K562 (cell line): ENCODE results near the gene MED16. TPM values are rescaled to one million over a fixed set of nuclear protein-coding genes. Genes with fewer than 3 reads are reported as not detected.

ENCODE experiments used
- ATAC-seq: fragments of 200-7000 bp; cut with Tn5 transposase; 3 replicates; pipeline ENCODE4 v1.9.1; 2020; ENCODE audit warnings: moderate library complexity
- BruUV-seq: library from RNA; stranded (reverse); fragments of 400-500 nt; replicated peaks from 2 replicates; lab custom pipeline; 2021; lab: Mats Ljungman, UMichigan
- CTCF ChIA-PET: fragments of 300-600 bp; formaldehyde crosslinking; extraction: SDS; loops from one replicate; lab custom pipeline; 2021; ENCODE audit warnings: low intra/inter-chr PET ratio; lab: Yijun Ruan, JAX
- POLR2A ChIA-PET: fragments of 300-600, 350-650 bp; sonication (Branson Sonifier 250); formaldehyde crosslinking; extraction: SDS; loops from one replicate; lab custom pipeline; 2021; ENCODE audit warnings: antibody characterized with exemption, inconsistent platforms; lab: Yijun Ruan, JAX
- DNase-seq, 4 experiments: peaks; one replicate each; pipeline versions ENCODE4 v3.0.0 to v3.0.0-alpha.2; 2011 to 2018; ENCODE audit warnings: low spot score in 3 of 4, mixed read lengths in 3 of 4; ENCODE audit errors: extremely low read depth in 1 of 4
- FAIRE-seq: peaks from 2 replicates; lab custom pipeline; 2011; peaks lifted over from hg19 to GRCh38; lab: Jason Lieb, UNC
- H2AFZ ChIP-seq: 2 replicates; pipeline ENCODE4 v1.6.0; 2011; ENCODE audit warnings: low read depth, low read length, control low read depth, inconsistent platforms
- H3K27ac ChIP-seq: fragments of 200-600 bp; 3 replicates; pipeline ENCODE4 v1.8.0; 2011; ENCODE audit warnings: low read depth, mild to moderate bottlenecking, control low read depth, inconsistent platforms, low read length, moderate library complexity, mixed read lengths; ENCODE audit errors: extremely low read depth
- H3K27me3 ChIP-seq, 2 experiments: fragments of 300-600 bp in 1 of 2; 2 replicates in 1 of 2; 3 replicates in 1 of 2; pipeline versions ENCODE4 v1.6.0 to v1.8.0; 2011; ENCODE audit warnings: inconsistent platforms in 2 of 2, low read length in 2 of 2, mild to moderate bottlenecking in 1 of 2, mixed read lengths in 1 of 2, moderate library complexity in 1 of 2; ENCODE audit not compliant: control insufficient read depth in 2 of 2, insufficient read depth in 2 of 2
- H3K36me3 ChIP-seq: fragments of 300-600 bp; 3 replicates; pipeline ENCODE4 v1.8.0; 2011; ENCODE audit warnings: mild to moderate bottlenecking, low read length, inconsistent platforms; ENCODE audit not compliant: control insufficient read depth, insufficient read depth
- H3K4me1 ChIP-seq, 2 experiments: fragments of 200-600 bp in 1 of 2; replicated peaks in 1 of 2; 2 replicates in 1 of 2; 3 replicates in 1 of 2; pipeline versions ENCODE4 v1.5.1 to v1.8.0; 2011; ENCODE audit warnings: inconsistent platforms in 2 of 2, low read length in 2 of 2, mild to moderate bottlenecking in 1 of 2, mixed read lengths in 1 of 2, moderate library complexity in 1 of 2; ENCODE audit not compliant: control insufficient read depth in 2 of 2, insufficient read depth in 2 of 2
- H3K4me2 ChIP-seq: 2 replicates; pipeline ENCODE4 v1.6.1; 2011; ENCODE audit warnings: low read length, control low read depth, inconsistent platforms, mixed read lengths; ENCODE audit not compliant: insufficient read depth
- H3K4me3 ChIP-seq: fragments of 200-600 bp; sonication (generic), shearing (Covaris generic); 2 replicates; pipeline ENCODE4 v1.5.1; 2016; ENCODE audit warnings: control low read depth, inconsistent platforms
- H3K79me2 ChIP-seq: fragments of 200-600 bp; 3 replicates; pipeline ENCODE4 v1.8.0; 2011; ENCODE audit warnings: low read length, inconsistent platforms; ENCODE audit not compliant: control insufficient read depth, insufficient read depth
- H3K9ac ChIP-seq, 2 experiments: 2 replicates each; pipeline versions ENCODE4 v1.6.0 to v1.6.1; 2011; ENCODE audit warnings: low read depth in 2 of 2, low read length in 2 of 2, control low read depth in 1 of 2, inconsistent platforms in 1 of 2, mild to moderate bottlenecking in 1 of 2, mixed read lengths in 1 of 2; ENCODE audit not compliant: insufficient read depth in 1 of 2
- H3K9me1 ChIP-seq: one replicate; pipeline ENCODE4 v1.6.0; 2011; ENCODE audit warnings: inconsistent platforms, mild to moderate bottlenecking, low read length, moderate library complexity; ENCODE audit not compliant: control insufficient read depth, insufficient read depth
- H3K9me3 ChIP-seq: replicated peaks from 2 replicates; pipeline ENCODE4 v1.5.1; 2011; ENCODE audit warnings: low read depth, low read length, inconsistent platforms; ENCODE audit not compliant: control insufficient read depth, insufficient read depth
- H4K20me1 ChIP-seq: replicated peaks from 2 replicates; pipeline ENCODE4 v1.6.1; 2011; ENCODE audit warnings: low read length, inconsistent platforms, mixed read lengths; ENCODE audit not compliant: control insufficient read depth, insufficient read depth
- ATF2 ChIP-seq: sonication (generic); formaldehyde crosslinking; IDR thresholded peaks from 2 replicates; pipeline ENCODE4 v1.8.1; 2022; ENCODE audit warnings: missing genetic modification reagents
- CTBP1 ChIP-seq: fragments of 450-650 bp; IDR thresholded peaks from 2 replicates; pipeline ENCODE4 v1.6.1; 2016; ENCODE audit warnings: borderline replicate concordance
- HDGF ChIP-seq: fragments of 450-650 bp; IDR thresholded peaks from 2 replicates; pipeline ENCODE4 v1.6.1; 2016
- MYNN ChIP-seq, 2 experiments: sonication (generic); formaldehyde crosslinking in 1 of 2; IDR thresholded peaks; 2 replicates each; pipeline versions ENCODE4 v1.5.0 to v1.6.1; 2016 to 2020; ENCODE audit warnings: antibody characterized with exemption in 1 of 2, missing genetic modification reagents in 1 of 2
- POLR2B ChIP-seq: fragments of 450-650 bp; IDR thresholded peaks from 2 replicates; pipeline ENCODE4 v1.6.1; 2018; ENCODE audit warnings: low read depth; ENCODE audit not compliant: partially characterized antibody
- POLR2G ChIP-seq: fragments of 200-400 bp; formaldehyde crosslinking; IDR thresholded peaks from 2 replicates; pipeline ENCODE4 v1.6.1; 2017; ENCODE audit warnings: low read depth, mild to moderate bottlenecking, antibody characterized with exemption, low read length, moderate library complexity
- RBBP5 ChIP-seq: fragments of 200-600 bp; sonication (generic); IDR thresholded peaks from 2 replicates; pipeline ENCODE4 v1.6.1; 2012; ENCODE audit warnings: borderline replicate concordance, mild to moderate bottlenecking, low read length, control low read depth, inconsistent platforms; ENCODE audit not compliant: insufficient read depth, poor library complexity, severe bottlenecking
- RBM22 ChIP-seq: fragments of 200-400 bp; formaldehyde crosslinking; IDR thresholded peaks from 2 replicates; pipeline ENCODE4 v1.6.1; 2018; ENCODE audit warnings: low read length, low read depth; ENCODE audit not compliant: poor library complexity, severe bottlenecking
- RCOR1 ChIP-seq, 2 experiments: IDR thresholded peaks; 2 replicates each; pipeline ENCODE4 v1.6.1; 2012; ENCODE audit warnings: low read depth in 2 of 2, low read length in 2 of 2, borderline replicate concordance in 1 of 2, improper control_type of control experiment in 1 of 2
- RFX1 ChIP-seq: fragments of 450-650 bp; IDR thresholded peaks from 2 replicates; pipeline ENCODE4 v1.6.1; 2016; ENCODE audit warnings: mild to moderate bottlenecking, moderate library complexity
- UBTF ChIP-seq, 2 experiments: IDR thresholded peaks; 2 replicates each; pipeline ENCODE4 v1.6.1; 2012; ENCODE audit warnings: improper control_type of control experiment in 2 of 2, low read depth in 2 of 2, low read length in 2 of 2, borderline replicate concordance in 1 of 2
- ZNF24 ChIP-seq: fragments of 450-650 bp; IDR thresholded peaks from 2 replicates; pipeline ENCODE4 v1.6.1; 2016
- ZNF274 ChIP-seq: IDR thresholded peaks from 2 replicates; pipeline ENCODE4 v1.6.1; 2011; ENCODE audit warnings: low read depth, mild to moderate bottlenecking, low read length, moderate library complexity, borderline replicate concordance
- ZNF609 ChIP-seq: sonication (generic); formaldehyde crosslinking; IDR thresholded peaks from 2 replicates; pipeline ENCODE4 v1.8.1; 2023; ENCODE audit warnings: missing genetic modification reagents, mild to moderate bottlenecking, borderline replicate concordance
- WGBS: fragments of 100-300 bp; shearing (Covaris generic); methylation state at CpG from one replicate; pipeline ENCODE4 v1.1.6; 2016; ENCODE audit warnings: low coverage, mixed read lengths; ENCODE audit not compliant: insufficient coverage; ENCODE audit errors: missing lambda C conversion rate; 5-methylcytosine and 5-hydroxymethylcytosine counted together
- in situ Hi-C: fragments of 300-500 bp; cut with MboI; formaldehyde crosslinking; loops from 4 replicates; pipeline ENCODE4 v1.15.0; 2018; ENCODE audit warnings: inconsistent platforms, mixed read lengths
- intact Hi-C: fragments of 100-400 bp; cut with micrococcal nuclease; formaldehyde crosslinking; loops from 2 replicates; pipeline ENCODE4 v1.14.2; 2022
- polyA plus RNA-seq, 8 experiments: library from polyadenylated mRNA; depleted of rRNA in 4 of 8; stranded (reverse) in 5 of 8; unstranded in 3 of 8; fragments of >200 nt; fragmentation: Nextera tagmentation in 2 of 8; fragmentation: Illumina TruSeq in 1 of 8; extraction: Ambion mirVana in 2 of 8; extraction: Trizol in 1 of 8; gene quantifications; 2 replicates each; pipeline versions ENCODE4 v1.2.1 to v1.2.3, GENCODE V29; 2011 to 2014; ENCODE audit warnings: inconsistent platforms in 1 of 8, missing spikeins in 1 of 8
- total RNA-seq, 7 experiments: library from RNA; depleted of rRNA in 6 of 7; stranded (reverse); fragments of >200 nt in 6 of 7; fragmentation: Illumina TruSeq in 2 of 7; extraction: Trizol in 2 of 7; gene quantifications; 2 replicates each; pipeline versions ENCODE4 v1.2.1 to v1.2.3, GENCODE V29; 2011 to 2021; ENCODE audit warnings: low replicate concordance in 1 of 7

MED16 gene
- total and polyA plus RNA-seq, 9 of the 15 experiments (the other 6 are each of a cell fraction or from before 2014, with no cell fraction given) = 0.89 to 59.9 (median 8.6) TPM

DNA sequence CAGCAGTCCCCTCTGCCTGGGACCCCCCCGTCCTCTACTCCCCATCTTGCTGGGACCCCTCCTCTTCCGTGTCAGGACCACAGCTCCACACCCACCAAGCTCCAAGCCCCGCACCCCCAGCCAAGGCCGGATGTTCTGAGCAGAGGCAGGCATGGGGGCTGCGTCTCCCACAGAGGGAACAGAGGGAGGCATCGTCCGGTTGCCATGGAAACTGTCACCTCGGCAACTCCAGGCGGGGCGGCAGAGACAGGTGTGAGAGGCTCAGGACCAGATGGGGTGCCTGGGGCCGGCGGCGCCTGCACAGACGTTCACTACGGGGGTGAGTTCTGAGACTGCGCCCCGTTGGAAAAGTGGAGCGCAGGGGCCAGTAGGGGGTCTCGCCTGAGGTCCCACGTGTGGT lies 5.7 kb upstream of the MED16 start:
- ATAC-seq = no peak
- H3K27me3 ChIP-seq = no peaks in the 10 kb centered on the region
- ChIA-PET CTCF (no interaction called here), POLR2A (no interaction called here)
- DNase-seq = peak in 1 of 4 experiments; percentile 44
- in situ Hi-C loops = no loop called here
- H3K79me2 ChIP-seq = peaks cover 35% of the 10 kb centered on the region
- FAIRE-seq = no peak
- WGBS = 87% methylated on average over 17 of the region's 20 CpGs
- peaks cover 5% of the 10 kb centered on the region for H3K9me1 ChIP-seq
- BruUV-seq = no TSS peak
- H3K9me3 ChIP-seq = no peaks in the 10 kb centered on the region
- H3K4me3 ChIP-seq = no peak overlapping the region
- no peak overlapping the region for H2AFZ ChIP-seq
- H4K20me1 ChIP-seq = peaks cover 12% of the 10 kb centered on the region
- H3K9ac ChIP-seq = no peak overlapping the region
- intact Hi-C loops = no loop called here
- H3K4me2 ChIP-seq = no peak overlapping the region
- H3K36me3 ChIP-seq = peaks cover 54% of the 10 kb centered on the region; the same call in 2 of the 3 replicates
- peaks cover 27 to 73% of the 10 kb centered on the region in 2 experiments for H3K4me1 ChIP-seq
- H3K27ac ChIP-seq = no peak overlapping the region
- 0 out of 4 replicates have a peak, but pooled peaks of 1 of the 2 experiments have one; percentile 35 for TF ChIP-seq RCOR1 (IDR thresholded peaks at IDR 0.05; ENCODE audit: borderline replicate concordance in 1 of 2, low read depth in 2 of 2, low read length in 2 of 2)
- TF ChIP-seq RBM22 = peak; percentile 94
- TF ChIP-seq ATF2 = no peak
- no peak for TF ChIP-seq RBBP5
- no peak for TF ChIP-seq ZNF609 (CRISPR knock-in tag)
- TF ChIP-seq MYNN (IDR thresholded peaks at IDR 0.05) = peak; percentile 95
- peak; percentile 72; the same call in 1 of the 2 replicates for TF ChIP-seq MYNN (CRISPR knock-in tag; IDR thresholded peaks at IDR 0.05)
- TF ChIP-seq POLR2B = peak; percentile 31
- no peak for TF ChIP-seq ZNF274
- peak; percentile 96 for TF ChIP-seq RFX1
- TF ChIP-seq CTBP1 = peak; percentile 14; the same call in 1 of the 2 replicates
- no peak for TF ChIP-seq UBTF (IDR thresholded peaks at IDR 0.05; ENCODE audit: borderline replicate concordance in 1 of 2, low read depth in 2 of 2, low read length in 2 of 2)
- TF ChIP-seq POLR2G = peak; percentile 65
- no peak for TF ChIP-seq HDGF
- TF ChIP-seq ZNF24 = no peak
